ENCODE results near the gene TYR.

- TF ChIP-seq CTCF (IDR thresholded peaks at IDR 0.05): no peak
- TF ChIP-seq POLR2A (IDR thresholded peaks at IDR 0.05): no peak
These were observed 15.7 kb upstream of the TYR start for GRCh38 chr11:89161949-89162348.
